CD8-positive, alpha-beta memory T cell (primary cell): ENCODE data around the gene ANKRD13C. TPM values are rescaled to one million over a fixed set of nuclear protein-coding genes. Genes with fewer than 3 reads are reported as not detected.

Source experiments
- CTCF ChIA-PET: fragments of 350-600 bp; sonication (Branson Sonifier 250); formaldehyde crosslinking; loops from one replicate; lab custom pipeline; 2021; ENCODE audit warnings: antibody characterized with exemption; lab: Charles Lee
- POLR2A ChIA-PET: fragments of 350-600 bp; sonication (Branson Sonifier 250); formaldehyde crosslinking; loops from one replicate; lab custom pipeline; 2021; ENCODE audit warnings: antibody characterized with exemption; lab: Charles Lee
- DNase-seq, 5 donors: peaks; one replicate each; pipeline versions ENCODE4 v3.0.0 to v3.0.0-alpha.2; 2020 to 2022; ENCODE audit warnings: mixed read lengths in 1 of 5
- H3K27ac ChIP-seq: one replicate; pipeline ENCODE4 v1.7.0; 2013; ENCODE audit warnings: low read depth, mild to moderate bottlenecking, low read length, moderate library complexity
- H3K27me3 ChIP-seq: 2 replicates; pipeline ENCODE4 v1.7.0; 2013; ENCODE audit warnings: low read length, mild to moderate bottlenecking; ENCODE audit not compliant: insufficient read depth, poor library complexity, severe bottlenecking
- H3K36me3 ChIP-seq: 2 replicates; pipeline ENCODE4 v1.7.0; 2013; ENCODE audit warnings: mild to moderate bottlenecking, low read length, moderate library complexity; ENCODE audit not compliant: insufficient read depth
- H3K4me1 ChIP-seq: 2 replicates; pipeline ENCODE4 v1.7.0; 2013; ENCODE audit warnings: mild to moderate bottlenecking, low read length, moderate library complexity; ENCODE audit not compliant: insufficient read depth
- H3K4me3 ChIP-seq: 2 replicates; pipeline ENCODE4 v1.7.0; 2013; ENCODE audit warnings: mild to moderate bottlenecking, low read length
- H3K9me3 ChIP-seq: 2 replicates; pipeline ENCODE4 v1.7.0; 2013; ENCODE audit warnings: mild to moderate bottlenecking, low read length
- H3K27ac Mint-ChIP-seq, 8 donors: one replicate each; pipeline ENCODE4 v1.8.0; 2020 to 2021; ENCODE audit warnings: mixed read lengths in 8 of 8, mild to moderate bottlenecking in 6 of 8, inconsistent platforms in 3 of 8, moderate library complexity in 3 of 8
- H3K27me3 Mint-ChIP-seq, 2 donors: one replicate each; pipeline ENCODE4 v1.8.0; 2020 to 2021; ENCODE audit warnings: mixed read lengths in 2 of 2, mild to moderate bottlenecking in 1 of 2, moderate library complexity in 1 of 2
- H3K36me3 Mint-ChIP-seq, 3 donors: one replicate each; pipeline ENCODE4 v1.8.0; 2020 to 2021; ENCODE audit warnings: mixed read lengths in 3 of 3, inconsistent platforms in 1 of 3, mild to moderate bottlenecking in 1 of 3
- H3K4me1 Mint-ChIP-seq, 3 donors: one replicate each; pipeline ENCODE4 v1.8.0; 2020 to 2021; ENCODE audit warnings: mixed read lengths in 3 of 3, inconsistent platforms in 1 of 3, mild to moderate bottlenecking in 1 of 3
- H3K4me3 Mint-ChIP-seq, 7 donors: one replicate each; pipeline ENCODE4 v1.8.0; 2020 to 2021; ENCODE audit warnings: mixed read lengths in 7 of 7, mild to moderate bottlenecking in 6 of 7, moderate library complexity in 4 of 7, inconsistent platforms in 2 of 7
- H3K9me3 Mint-ChIP-seq, 5 donors: one replicate each; pipeline ENCODE4 v1.8.0; 2020 to 2022; ENCODE audit warnings: mixed read lengths in 5 of 5, mild to moderate bottlenecking in 3 of 5, moderate library complexity in 2 of 5, inconsistent platforms in 1 of 5
- polyA plus RNA-seq: library from polyadenylated mRNA; unstranded; fragments of 300-500 nt; fragmentation: Illumina TruSeq; gene quantifications from one replicate; pipeline ENCODE4 v1.2.3, GENCODE V29; 2021
- total RNA-seq, 2 experiments: library from RNA; stranded (reverse); gene quantifications; one replicate each; pipeline ENCODE4 v1.2.3, GENCODE V29; 2021

ANKRD13C gene, protein sequence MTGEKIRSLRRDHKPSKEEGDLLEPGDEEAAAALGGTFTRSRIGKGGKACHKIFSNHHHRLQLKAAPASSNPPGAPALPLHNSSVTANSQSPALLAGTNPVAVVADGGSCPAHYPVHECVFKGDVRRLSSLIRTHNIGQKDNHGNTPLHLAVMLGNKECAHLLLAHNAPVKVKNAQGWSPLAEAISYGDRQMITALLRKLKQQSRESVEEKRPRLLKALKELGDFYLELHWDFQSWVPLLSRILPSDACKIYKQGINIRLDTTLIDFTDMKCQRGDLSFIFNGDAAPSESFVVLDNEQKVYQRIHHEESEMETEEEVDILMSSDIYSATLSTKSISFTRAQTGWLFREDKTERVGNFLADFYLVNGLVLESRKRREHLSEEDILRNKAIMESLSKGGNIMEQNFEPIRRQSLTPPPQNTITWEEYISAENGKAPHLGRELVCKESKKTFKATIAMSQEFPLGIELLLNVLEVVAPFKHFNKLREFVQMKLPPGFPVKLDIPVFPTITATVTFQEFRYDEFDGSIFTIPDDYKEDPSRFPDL
- total RNA-seq (10 to 100 TPM; 29.4 to 30.9 TPM), polyA plus RNA-seq (15.9 TPM)

GRCh38 chr1:70354332-70355110, at the start of gene ANKRD13C:
ANKRD13C (minus strand) TSS chr1:70354722; CDS start chr1:70354408, 314 bp downstream.
- peaks cover 43 to 61% (median 58%) of the 10 kb centered on the region in 3 donors for H3K4me1 Mint-ChIP-seq
- Histone ChIP-seq H3K36me3 (no peaks in the 10 kb centered on the region), H3K4me1 (peaks cover 36% of the 10 kb centered on the region), H3K27me3 (no peaks in the 10 kb centered on the region), H3K4me3 (peak within 1 kb of the TSS; percentile 78), H3K9me3 (no peaks in the 10 kb centered on the region), H3K27ac (peak within 1 kb of the TSS; percentile 98)
- CTCF ChIA-PET, result interaction anchor here (1.1 to 3.0 kb wide), 4 partner anchors 56 to 148 kb away, joined by 3 to 21 read pairs (median 4); partner anchors contain the start of gene CTH
- peak within 1 kb of the TSS; percentile 95 to 100 (median 98) for H3K27ac Mint-ChIP-seq
- peaks cover 0 to 6% of the 10 kb centered on the region in 2 donors for H3K27me3 Mint-ChIP-seq
- DNase-seq, result peak; percentile 81 to 95 (median 94)
- peak within 1 kb of the TSS; percentile 94 to 99 (median 96) for H3K4me3 Mint-ChIP-seq
- peaks cover 0 to 32% (median 1%) of the 10 kb centered on the region in 3 donors for H3K36me3 Mint-ChIP-seq
- POLR2A ChIA-PET, result interaction anchor here (0.6 to 3.2 kb wide), 7 partner anchors 28 to 726 kb away, joined by 3 to 67 read pairs (median 3); partner anchors contain the start of genes CTH, LRRC40, SRSF11 and ZRANB2
- peaks cover 0 to 3% (median 0%) of the 10 kb centered on the region in 5 donors for H3K9me3 Mint-ChIP-seq

DNA sequence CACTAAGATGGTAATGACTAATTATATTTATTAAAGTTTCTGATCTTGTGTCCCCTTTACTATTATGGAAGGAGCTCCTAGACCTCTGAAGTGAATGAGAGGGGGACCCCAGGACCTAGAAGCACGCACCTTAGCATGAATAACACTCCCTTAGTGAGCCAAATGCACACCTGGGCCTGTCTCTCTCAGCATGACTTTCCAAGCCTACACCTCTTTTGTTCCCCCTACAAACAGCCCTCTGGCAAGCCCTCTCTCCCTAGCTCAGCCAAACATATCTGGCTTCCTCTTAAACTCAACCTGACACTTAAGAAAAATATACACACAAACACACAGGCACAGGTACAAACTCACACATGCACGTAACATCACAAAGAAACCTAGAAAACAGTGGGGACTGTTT, 49.2 kb upstream of the ANKRD13C start:
- H3K27me3 ChIP-seq, result no peaks in the 10 kb centered on the region
- H3K4me1 ChIP-seq, result no peaks in the 10 kb centered on the region
- Mint-ChIP-seq H3K27me3 (peaks cover 27 to 37% of the 10 kb centered on the region in 2 donors), H3K27ac (no peak overlapping the region), H3K4me1 (no peaks in the 10 kb centered on the region), H3K9me3 (no peaks in the 10 kb centered on the region), H3K36me3 (no peaks in the 10 kb centered on the region), H3K4me3 (no peak overlapping the region)
- ChIA-PET CTCF (no interaction called here), POLR2A (no interaction called here)
- no peak overlapping the region for H3K4me3 ChIP-seq
- DNase-seq, result no peak
- H3K36me3 ChIP-seq, result no peaks in the 10 kb centered on the region
- no peak overlapping the region for H3K27ac ChIP-seq
- no peaks in the 10 kb centered on the region for H3K9me3 ChIP-seq

- Histone ChIP-seq H3K36me3 (no peaks in the 10 kb centered on the region), H3K4me3 (no peak overlapping the region), H3K9me3 (no peaks in the 10 kb centered on the region), H3K27ac (no peak overlapping the region), H3K4me1 (no peaks in the 10 kb centered on the region), H3K27me3 (no peaks in the 10 kb centered on the region)
- peaks cover 24 to 37% of the 10 kb centered on the region in 2 donors for H3K27me3 Mint-ChIP-seq
- no peak for DNase-seq
- no peak overlapping the region for H3K27ac Mint-ChIP-seq
- H3K9me3 Mint-ChIP-seq, result peaks cover 0 to 2% (median 0%) of the 10 kb centered on the region in 5 donors
- no peaks in the 10 kb centered on the region for H3K36me3 Mint-ChIP-seq
- H3K4me1 Mint-ChIP-seq, result no peaks in the 10 kb centered on the region
- POLR2A ChIA-PET, result no interaction called here
- no peak overlapping the region for H3K4me3 Mint-ChIP-seq
- CTCF ChIA-PET, result interaction anchor here (0.9 kb wide), 1 partner anchor 9 kb away, joined by 3 read pairs; the partner anchor contains the start of gene CTH
Measured at GRCh38 chr1:70401974-70402373, 47.5 kb upstream of the ANKRD13C start.

- POLR2A ChIA-PET, result interaction anchor here (1.0 kb wide), 1 partner anchor 12 kb away, joined by 4 read pairs; no protein-coding TSS in a partner anchor
- no peaks in the 10 kb centered on the region for H3K4me1 ChIP-seq
- CTCF ChIA-PET, result no interaction called here
- Mint-ChIP-seq H3K27ac (no peak overlapping the region), H3K9me3 (peaks cover 0 to 2% (median 0%) of the 10 kb centered on the region in 5 donors), H3K4me1 (no peaks in the 10 kb centered on the region), H3K36me3 (no peaks in the 10 kb centered on the region), H3K27me3 (peaks cover 25% of the 10 kb centered on the region in 2 donors), H3K4me3 (no peak overlapping the region)
- H3K27ac ChIP-seq, result no peak overlapping the region
- no peak for DNase-seq
- no peaks in the 10 kb centered on the region for H3K36me3 ChIP-seq
- H3K4me3 ChIP-seq, result no peak overlapping the region
- H3K27me3 ChIP-seq, result no peaks in the 10 kb centered on the region
- no peaks in the 10 kb centered on the region for H3K9me3 ChIP-seq
Measured at GRCh38 chr1:70400335-70400734, 45.8 kb upstream of the ANKRD13C start.

GRCh38 chr1:70397013-70397412, 42.5 kb upstream of the ANKRD13C start:
- Histone ChIP-seq H3K4me3 (no peak overlapping the region), H3K9me3 (no peaks in the 10 kb centered on the region), H3K27me3 (no peaks in the 10 kb centered on the region), H3K36me3 (no peaks in the 10 kb centered on the region), H3K27ac (no peak overlapping the region), H3K4me1 (no peaks in the 10 kb centered on the region)
- Mint-ChIP-seq H3K36me3 (no peaks in the 10 kb centered on the region), H3K27me3 (peaks cover 16 to 20% of the 10 kb centered on the region in 2 donors), H3K4me1 (no peaks in the 10 kb centered on the region), H3K4me3 (no peak overlapping the region), H3K27ac (no peak overlapping the region), H3K9me3 (peaks cover 0 to 2% (median 0%) of the 10 kb centered on the region in 5 donors)
- ChIA-PET POLR2A (no interaction called here), CTCF (interaction anchor here (1.8 kb wide), 1 partner anchor 8 kb away, joined by 3 read pairs; no protein-coding TSS in a partner anchor)
- DNase-seq, result no peak

GRCh38 chr1:70396607-70397006, 42.1 kb upstream of the ANKRD13C start:
- no peak overlapping the region for H3K4me3 Mint-ChIP-seq
- CTCF ChIA-PET, result no interaction called here
- H3K9me3 Mint-ChIP-seq, result peaks cover 0 to 2% (median 0%) of the 10 kb centered on the region in 5 donors
- POLR2A ChIA-PET, result no interaction called here
- Histone ChIP-seq H3K4me1 (no peaks in the 10 kb centered on the region), H3K4me3 (no peak overlapping the region), H3K27ac (no peak overlapping the region), H3K27me3 (no peaks in the 10 kb centered on the region), H3K36me3 (no peaks in the 10 kb centered on the region), H3K9me3 (no peaks in the 10 kb centered on the region)
- no peak overlapping the region for H3K27ac Mint-ChIP-seq
- no peaks in the 10 kb centered on the region for H3K4me1 Mint-ChIP-seq
- no peaks in the 10 kb centered on the region for H3K36me3 Mint-ChIP-seq
- DNase-seq, result no peak
- peaks cover 16 to 20% of the 10 kb centered on the region in 2 donors for H3K27me3 Mint-ChIP-seq

DNA sequence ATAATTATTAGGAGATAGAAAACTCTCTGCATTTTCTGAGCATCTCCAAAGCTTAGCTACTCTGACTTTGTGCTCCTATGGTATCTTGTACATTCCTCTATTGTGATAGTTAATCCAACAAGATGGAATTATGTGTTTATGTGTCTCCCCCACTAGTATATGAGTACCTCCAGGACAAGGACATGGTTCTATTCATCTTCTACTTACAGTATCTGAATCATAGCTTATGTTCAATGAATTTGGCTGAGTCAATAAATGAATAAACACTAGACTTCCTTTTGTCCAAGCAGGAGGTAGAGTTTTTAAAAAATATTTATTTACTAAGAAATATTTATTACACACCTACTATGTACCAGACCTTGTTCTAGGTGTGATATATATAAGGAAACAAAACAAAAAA, 38.1 kb upstream of the ANKRD13C start:
- Histone ChIP-seq H3K4me3 (no peak overlapping the region), H3K4me1 (no peaks in the 10 kb centered on the region), H3K9me3 (no peaks in the 10 kb centered on the region), H3K36me3 (no peaks in the 10 kb centered on the region), H3K27me3 (no peaks in the 10 kb centered on the region), H3K27ac (no peak overlapping the region)
- ChIA-PET CTCF (no interaction called here), POLR2A (no interaction called here)
- Mint-ChIP-seq H3K4me3 (no peak overlapping the region), H3K27me3 (peaks cover 14 to 18% of the 10 kb centered on the region in 2 donors), H3K4me1 (no peaks in the 10 kb centered on the region), H3K27ac (no peak overlapping the region), H3K36me3 (no peaks in the 10 kb centered on the region), H3K9me3 (peaks cover 0 to 2% (median 0%) of the 10 kb centered on the region in 5 donors)
- DNase-seq, result no peak
